GM19397 (cell line): ENCODE measurements around the gene F12.
"Not testable (repeated sequence)": the region's sequence is repeated elsewhere in the genome, so short reads cannot be mapped to it uniquely, and the experiment has no call there.

ENCODE experiments used
- ATAC-seq: cut with Tn5 transposase; IDR thresholded peaks from one replicate; pipeline ENCODE4 v1.9.1; 2021; ENCODE audit warnings: mild to moderate bottlenecking, moderate library complexity; ENCODE audit not compliant: unreplicated experiment

The F12 gene

GRCh38 chr5:177370488-177371119 lies 38.8 kb downstream of the F12 start:
- ATAC-seq, result no peak

GRCh38 chr5:177369645-177370440 lies 39.5 kb downstream of the F12 start:
- ATAC-seq, result no peak

DNA sequence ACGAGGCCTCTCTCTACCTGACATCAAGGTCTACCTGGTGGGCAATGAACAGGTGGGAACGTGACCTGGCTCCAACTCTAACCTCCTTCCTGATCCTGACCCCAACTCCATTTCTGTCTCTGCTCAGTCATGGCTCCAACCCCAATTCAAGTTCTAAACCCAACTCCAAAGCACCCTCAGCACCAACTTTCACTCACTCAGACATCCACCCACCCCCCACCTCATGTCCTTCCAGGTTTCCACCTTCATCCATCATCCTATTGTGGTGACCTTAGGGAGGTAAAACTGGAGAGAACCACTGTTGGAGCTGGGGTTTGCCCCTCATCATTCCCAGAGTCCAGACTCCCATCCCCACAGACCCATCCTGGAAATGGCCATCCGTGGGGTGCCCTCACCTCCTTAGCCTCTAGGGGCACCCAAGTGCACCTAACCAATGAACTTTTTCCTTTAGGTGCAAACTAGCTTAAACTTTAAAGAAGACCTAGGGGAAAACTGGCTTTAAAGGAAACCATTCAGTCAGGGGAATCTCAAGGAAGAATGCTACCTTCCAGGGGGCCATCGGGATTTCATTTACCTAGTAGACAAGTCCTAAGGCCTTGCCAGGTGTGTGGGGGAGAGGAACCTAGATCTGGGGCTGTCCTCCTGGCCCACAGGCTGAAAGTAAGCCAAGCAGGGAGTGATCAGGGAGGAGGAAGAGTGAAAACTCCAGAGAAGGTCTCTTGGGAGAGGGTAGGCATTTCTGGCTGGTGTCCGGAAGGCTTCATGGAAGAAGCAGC lies 40.3 kb downstream of the F12 start:
- no peak for ATAC-seq

DNA sequence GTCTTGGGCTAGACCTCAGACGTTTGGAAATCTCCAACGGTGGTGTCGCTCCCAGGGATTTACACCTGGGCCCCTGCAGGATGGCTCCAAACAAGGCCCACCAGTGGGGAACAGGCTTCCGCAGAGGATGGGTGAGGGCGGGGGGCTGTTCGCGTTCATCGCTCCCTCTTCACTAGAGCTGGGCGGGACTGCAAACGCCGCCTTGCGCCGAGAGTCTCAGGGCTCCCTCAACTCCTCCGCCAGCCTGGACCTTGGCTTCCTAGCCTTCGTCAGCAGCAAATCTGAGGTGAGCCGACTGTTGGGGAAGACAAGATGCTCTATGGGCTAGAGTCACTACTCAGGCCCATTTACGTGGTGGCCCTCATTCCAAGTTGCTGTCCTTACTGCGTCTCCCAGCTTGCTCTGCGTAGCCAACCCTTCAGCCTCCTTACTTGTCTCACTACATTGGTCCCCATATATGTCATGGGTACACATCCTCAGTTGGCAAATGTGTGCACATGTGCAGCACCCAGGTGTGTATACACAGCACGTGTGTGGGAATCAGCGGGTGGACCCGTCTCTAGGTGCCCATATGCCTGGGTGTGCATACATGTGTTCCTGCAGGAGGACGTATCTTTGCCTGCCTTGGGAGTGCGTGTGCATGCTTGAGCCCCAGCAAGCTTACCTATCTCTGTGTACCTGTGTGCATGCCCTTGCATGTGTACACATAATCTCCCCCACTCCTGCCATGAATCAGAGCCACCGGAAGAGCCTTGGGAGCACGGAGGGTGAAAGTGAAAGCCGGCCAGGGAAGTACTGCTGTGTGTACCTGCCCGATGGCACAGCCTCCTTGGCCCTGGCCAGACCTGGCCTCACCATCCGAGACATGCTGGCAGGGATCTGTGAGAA lies 41.1 kb downstream of the F12 start:
- ATAC-seq, result no peak

DNA sequence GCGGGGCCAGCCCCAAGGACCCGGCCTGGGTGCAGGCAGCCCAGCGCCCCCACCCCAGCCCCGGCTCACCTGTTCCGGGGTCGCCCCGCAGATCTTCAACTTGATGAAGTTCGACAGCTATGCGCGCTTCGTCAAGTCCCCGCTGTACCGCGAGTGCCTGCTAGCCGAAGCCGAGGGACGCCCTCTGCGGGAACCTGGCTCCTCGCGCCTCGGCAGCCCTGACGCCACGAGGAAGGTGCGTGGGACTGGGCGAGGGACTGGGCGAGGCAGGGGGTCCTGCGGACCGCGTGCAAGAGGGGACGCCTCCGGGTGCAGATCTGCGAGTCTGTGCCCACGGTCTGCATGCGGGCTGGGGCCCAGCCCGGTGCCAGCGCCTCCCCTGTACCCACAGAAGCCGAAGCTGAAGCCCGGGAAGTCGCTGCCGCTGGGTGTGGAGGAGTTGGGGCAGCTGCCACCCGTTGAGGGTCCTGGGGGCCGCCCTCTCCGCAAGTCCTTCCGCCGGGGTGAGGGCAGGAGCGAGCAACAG lies 42.0 kb downstream of the F12 start:
- ATAC-seq, result no peak

- ATAC-seq, result no peak
Measured at GRCh38 chr5:177366528-177367322, 42.6 kb downstream of the F12 start.

- ATAC-seq, result no peak
Measured at GRCh38 chr5:177365845-177366527, 43.4 kb downstream of the F12 start.

DNA sequence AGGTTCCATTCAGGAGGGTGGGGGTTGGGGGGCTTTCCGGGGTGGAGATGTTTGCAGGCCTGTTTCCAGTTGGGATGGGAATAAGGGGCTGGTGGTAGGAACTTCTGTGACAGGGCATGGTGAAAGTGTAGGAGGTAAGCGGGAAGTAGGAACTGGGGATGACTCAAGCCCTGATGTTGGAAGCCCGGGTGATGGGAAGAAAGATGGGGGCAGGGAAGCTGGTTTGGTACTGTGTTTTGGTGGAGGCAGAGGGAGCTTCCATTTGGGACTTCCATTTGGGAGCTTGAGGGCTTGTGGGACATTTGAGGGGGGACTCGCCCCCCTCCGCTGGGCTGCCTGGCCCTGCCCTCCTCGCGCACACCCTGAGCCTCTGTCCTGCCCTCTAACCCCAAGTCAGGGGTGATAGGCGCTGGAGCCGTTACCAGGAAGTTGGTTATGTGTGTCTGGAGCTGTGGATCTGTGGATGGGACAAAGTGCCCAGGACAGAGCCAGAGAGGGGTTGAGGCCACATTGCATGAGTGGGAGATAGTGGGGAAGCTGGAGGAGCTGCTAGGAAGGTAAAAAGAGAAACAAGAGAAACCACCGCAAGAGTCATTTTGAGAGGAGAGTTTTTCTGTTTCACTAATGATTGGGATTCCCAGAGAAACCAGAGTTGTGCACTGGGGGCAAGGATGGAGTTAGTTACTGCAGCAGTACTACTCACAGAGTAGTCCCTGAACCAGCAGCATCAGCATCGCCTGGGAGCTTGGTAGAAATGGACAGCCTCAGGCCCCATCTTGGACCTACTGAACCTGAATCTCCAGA lies 45.0 kb downstream of the F12 start:
- ATAC-seq, result no peak

DNA sequence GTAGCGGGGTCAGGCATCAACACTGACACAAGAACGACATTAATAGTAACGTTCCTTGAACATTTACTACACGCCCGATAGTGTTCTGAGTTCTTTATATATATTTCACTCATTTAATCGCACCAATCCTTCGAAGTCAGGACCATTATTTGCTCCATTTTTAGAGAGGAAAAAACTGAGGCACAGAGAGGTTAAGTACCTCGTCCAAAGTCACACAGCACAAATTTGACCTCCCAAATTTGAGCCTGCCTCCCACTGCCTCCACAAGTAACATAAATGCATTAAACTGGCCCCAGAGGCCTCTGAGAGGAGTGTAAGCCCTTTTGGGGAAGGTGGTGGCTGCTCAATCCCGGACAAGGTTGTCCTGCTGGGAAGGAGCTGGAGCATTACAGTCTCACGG lies 45.8 kb downstream of the F12 start:
- no peak for ATAC-seq

DNA sequence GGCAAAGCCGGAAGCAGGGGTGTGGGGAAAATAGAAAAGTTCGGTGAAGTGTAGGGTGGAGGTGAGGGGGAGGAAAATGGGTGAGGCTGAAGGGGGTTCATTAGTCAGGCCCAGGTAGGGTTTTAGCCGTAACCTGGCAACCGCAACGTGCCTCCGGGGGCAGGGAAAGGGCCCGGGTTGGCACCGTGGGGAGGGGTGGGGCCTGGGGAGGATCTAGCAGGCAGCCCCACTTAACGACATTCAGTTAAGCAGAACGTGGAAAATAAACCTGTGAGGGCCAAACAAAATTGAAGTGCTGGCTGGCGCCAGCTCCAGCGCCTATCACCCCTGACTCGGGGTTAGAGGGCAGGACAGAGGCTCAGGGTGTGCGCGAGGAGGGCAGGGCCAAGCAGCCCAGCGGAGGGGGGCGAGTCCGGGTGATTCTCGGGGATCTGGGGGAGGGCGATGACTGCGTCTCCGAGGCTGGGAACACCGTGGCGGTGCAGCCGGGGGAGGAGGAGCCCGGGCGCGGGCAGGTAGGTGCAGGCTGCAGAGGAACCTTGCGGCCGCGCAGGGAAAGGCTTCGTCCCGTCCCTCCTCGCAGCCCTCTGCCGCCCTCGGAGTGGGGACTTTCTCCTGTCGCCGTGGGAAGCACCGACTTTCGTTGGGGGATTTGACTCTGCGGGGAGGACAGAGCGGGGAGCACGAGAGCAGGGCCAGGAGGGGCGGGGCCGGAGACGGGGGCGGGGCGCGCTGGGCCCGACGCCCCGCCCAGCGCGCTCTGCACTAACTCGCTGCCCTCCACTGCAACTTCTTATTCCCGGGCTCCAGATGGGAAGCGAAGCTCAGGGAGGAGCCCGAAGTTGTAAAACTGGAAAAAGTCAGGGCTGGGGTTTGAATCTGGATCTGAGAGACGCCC lies 46.5 kb downstream of the F12 start:
- peak; percentile 33 for ATAC-seq

DNA sequence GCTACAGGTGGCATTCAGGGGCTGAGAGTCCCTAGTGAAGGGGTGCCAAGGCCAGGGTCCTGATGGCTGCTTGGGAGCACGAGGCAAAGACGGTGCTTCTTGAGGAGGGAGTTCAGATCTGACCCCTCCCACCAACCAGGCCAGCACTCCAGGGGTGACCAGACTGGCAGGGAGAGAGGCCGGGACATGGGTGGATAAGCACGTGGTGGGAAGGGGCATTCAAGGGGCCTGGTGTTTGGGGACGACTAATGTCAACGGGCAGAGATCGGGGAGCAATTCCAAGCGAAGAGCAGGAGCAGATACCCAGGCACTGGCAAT lies 47.1 kb downstream of the F12 start:
- no peak for ATAC-seq

GRCh38 chr5:177361418-177362291 lies 47.7 kb downstream of the F12 start:
- ATAC-seq, result no peak

DNA sequence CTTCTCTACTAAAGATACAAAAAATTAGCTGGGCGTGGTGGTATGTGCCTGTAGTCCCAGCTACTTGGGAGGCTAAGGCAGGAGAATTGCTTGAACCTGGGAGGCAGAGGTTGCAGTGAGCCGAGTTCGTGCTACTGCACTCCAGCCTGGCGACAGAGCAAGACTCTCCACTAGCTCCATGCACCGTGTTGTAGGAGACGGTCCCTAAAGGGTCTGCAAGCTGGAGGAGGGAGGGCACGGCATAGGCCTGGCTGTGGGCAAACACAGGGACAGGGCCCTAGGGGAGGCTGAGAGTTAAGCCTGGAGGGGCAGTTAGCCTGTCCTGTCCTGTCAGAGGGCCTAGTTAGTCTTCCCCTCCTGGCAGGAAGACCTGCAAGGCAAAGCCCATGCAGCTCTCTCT lies 48.6 kb downstream of the F12 start:
- not testable (repeated sequence) for ATAC-seq

GRCh38 chr5:177359860-177360259 lies 49.5 kb downstream of the F12 start:
- no peak for ATAC-seq

DNA sequence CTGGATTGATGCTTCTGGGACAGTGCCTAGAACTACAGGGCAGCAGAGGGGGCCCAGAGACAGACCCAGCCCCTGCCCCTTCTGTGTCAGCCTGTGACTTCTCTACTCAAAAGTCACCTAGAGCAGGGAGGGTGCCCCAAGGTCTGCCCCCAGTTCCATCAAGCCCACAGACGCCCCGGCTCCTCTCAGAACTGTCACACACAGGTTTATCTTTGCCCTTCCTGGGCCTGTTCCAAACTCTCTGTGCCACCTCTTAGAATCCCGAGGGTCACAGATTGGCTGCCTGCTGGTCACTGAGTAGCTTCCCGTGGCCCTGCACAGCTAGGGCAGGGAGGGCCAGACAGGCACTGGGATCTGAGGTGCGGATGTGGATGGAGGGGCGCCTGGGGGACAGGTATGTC lies 49.9 kb downstream of the F12 start:
- no peak for ATAC-seq

- no peak for ATAC-seq
Measured at GRCh38 chr5:177358370-177358819, 51.0 kb downstream of the F12 start.
